GM12878 (cell line): ENCODE data around the gene PDE10A. TPM values are rescaled to one million over a fixed set of nuclear protein-coding genes. Genes with fewer than 3 reads are reported as not detected.

Source experiments
- ATAC-seq: fragments of 200-7000 bp; cut with Tn5 transposase; 3 replicates; pipeline ENCODE4 v1.9.1; 2020; ENCODE audit warnings: mild to moderate bottlenecking, moderate library complexity
- BruUV-seq: library from RNA; stranded (reverse); fragments of 400-500 nt; replicated peaks from 2 replicates; lab custom pipeline; 2021; lab: Mats Ljungman, UMichigan
- CTCF ChIA-PET: fragments of 300-600 bp; sonication (Branson Sonifier 250); formaldehyde crosslinking; extraction: SDS; loops from one replicate; lab custom pipeline; 2021; ENCODE audit warnings: inconsistent platforms; lab: Yijun Ruan, JAX
- POLR2A ChIA-PET: fragments of 350-600 bp; formaldehyde crosslinking; extraction: SDS; loops from one replicate; lab custom pipeline; 2021; ENCODE audit warnings: inconsistent platforms; lab: Charles Lee
- RAD21 ChIA-PET: fragments of 300-600 bp; sonication (Branson Sonifier 250); formaldehyde crosslinking; loops from one replicate; lab custom pipeline; 2023; ENCODE audit warnings: antibody characterized with exemption; ENCODE audit not compliant: unreplicated experiment; lab: Charles Lee
- SMC1A ChIA-PET: fragments of 300-600 bp; sonication (Branson Sonifier 250); formaldehyde crosslinking; loops from one replicate; lab custom pipeline; 2023; ENCODE audit not compliant: unreplicated experiment, uncharacterized antibody; lab: Charles Lee
- DNase-seq: peaks from one replicate; pipeline ENCODE4 v3.0.0-alpha.2; 2011; ENCODE audit warnings: low read depth, low spot score
- FAIRE-seq: peaks from 3 replicates; lab custom pipeline; 2011; peaks lifted over from hg19 to GRCh38; lab: Jason Lieb, UNC
- H2AFZ ChIP-seq: 2 replicates; pipeline ENCODE4 v1.6.0; 2011; ENCODE audit warnings: low read depth, low read length, control low read depth; ENCODE audit not compliant: control insufficient read depth
- H3K27ac ChIP-seq: 2 replicates; pipeline ENCODE4 v1.5.1; 2011; ENCODE audit warnings: control low read depth; ENCODE audit not compliant: control insufficient read depth, insufficient read depth
- H3K27me3 ChIP-seq, 2 experiments: replicated peaks in 1 of 2; 2 replicates each; pipeline versions ENCODE4 v1.6.0 to v1.6.1; 2011; ENCODE audit warnings: low read length in 1 of 2; ENCODE audit not compliant: control insufficient read depth in 2 of 2, insufficient read depth in 2 of 2
- H3K36me3 ChIP-seq, 2 experiments: 2 replicates each; pipeline ENCODE4 v1.5.1; 2011; ENCODE audit warnings: low read length in 1 of 2; ENCODE audit not compliant: control insufficient read depth in 2 of 2, insufficient read depth in 2 of 2
- H3K4me1 ChIP-seq: 2 replicates; pipeline ENCODE4 v1.6.1; 2011; ENCODE audit warnings: mild to moderate bottlenecking, low read length, moderate library complexity, mixed read lengths; ENCODE audit not compliant: control insufficient read depth, insufficient read depth
- H3K4me2 ChIP-seq: 2 replicates; pipeline ENCODE4 v1.6.0; 2011; ENCODE audit warnings: control low read depth; ENCODE audit not compliant: control insufficient read depth, insufficient read depth
- H3K4me3 ChIP-seq: fragments of 200-600 bp; sonication (generic); 2 replicates; pipeline ENCODE4 v1.5.1; 2016
- H3K79me2 ChIP-seq: 2 replicates; pipeline ENCODE4 v1.6.0; 2011; ENCODE audit warnings: low read length; ENCODE audit not compliant: control insufficient read depth, insufficient read depth
- H3K9ac ChIP-seq: 2 replicates; pipeline ENCODE4 v1.8.0; 2011; ENCODE audit warnings: low read length, control low read depth, mixed read lengths; ENCODE audit not compliant: control insufficient read depth, insufficient read depth
- H3K9me3 ChIP-seq: replicated peaks from 3 replicates; pipeline ENCODE4 v1.5.1; 2011; ENCODE audit warnings: mild to moderate bottlenecking, low read length; ENCODE audit not compliant: control insufficient read depth, insufficient read depth
- H4K20me1 ChIP-seq: 2 replicates; pipeline ENCODE4 v1.6.0; 2011; ENCODE audit not compliant: control insufficient read depth, insufficient read depth
- ATF7 ChIP-seq: fragments of 450-650 bp; IDR thresholded peaks from 2 replicates; pipeline ENCODE4 v1.6.1; 2016; ENCODE audit warnings: low read depth, mild to moderate bottlenecking
- BCL11A ChIP-seq: IDR thresholded peaks from 2 replicates; pipeline ENCODE4 v1.6.1; 2011; ENCODE audit warnings: low read depth, low read length
- BMI1 ChIP-seq: fragments of 450-650 bp; IDR thresholded peaks from 2 replicates; pipeline ENCODE4 v1.6.1; 2016; ENCODE audit warnings: mild to moderate bottlenecking, moderate library complexity, borderline replicate concordance
- CREM ChIP-seq: IDR thresholded peaks from 2 replicates; pipeline ENCODE4 v1.6.1; 2014; ENCODE audit warnings: antibody characterized with exemption, low read depth
- EP300 ChIP-seq, 2 experiments: fragments of 150-350 bp in 1 of 2; IDR thresholded peaks; 2 replicates each; pipeline ENCODE4 v1.6.1; 2011 to 2012; ENCODE audit warnings: low read depth in 2 of 2, low read length in 2 of 2, borderline replicate concordance in 1 of 2, improper control_type of control experiment in 1 of 2, inconsistent platforms in 1 of 2; ENCODE audit not compliant: control insufficient read depth in 1 of 2
- IKZF1 ChIP-seq: fragments of 450-650 bp; conservative IDR thresholded peaks from 2 replicates; pipeline ENCODE4 v1.6.1; 2017; ENCODE audit warnings: antibody characterized with exemption, mild to moderate bottlenecking
- IKZF2 ChIP-seq, 2 experiments: fragments of 450-650 bp; IDR thresholded peaks; 2 replicates each; pipeline ENCODE4 v1.6.1; 2017; ENCODE audit warnings: mild to moderate bottlenecking in 2 of 2, moderate library complexity in 2 of 2
- MTA2 ChIP-seq: fragments of 450-650 bp; IDR thresholded peaks from 2 replicates; pipeline ENCODE4 v1.6.1; 2016; ENCODE audit warnings: low read depth, mild to moderate bottlenecking, moderate library complexity
- NR2F1 ChIP-seq: fragments of 450-650 bp; conservative IDR thresholded peaks from 2 replicates; pipeline ENCODE4 v1.6.1; 2017; ENCODE audit warnings: mild to moderate bottlenecking
- POLR2AphosphoS5 ChIP-seq: IDR thresholded peaks from 2 replicates; pipeline ENCODE4 v1.6.1; 2011; ENCODE audit warnings: mild to moderate bottlenecking, low read length, inconsistent platforms
- ZNF274 ChIP-seq: IDR thresholded peaks from one replicate; pipeline ENCODE4 v1.8.0; 2011; ENCODE audit not compliant: insufficient read length, insufficient read depth
- WGBS: methylation state at CpG from one replicate; pipeline ENCODE4 v1.1.6; 2016; ENCODE audit warnings: low lambda C conversion rate; ENCODE audit not compliant: insufficient replicate concordance, insufficient coverage; ENCODE audit errors: missing lambda C conversion rate; 5-methylcytosine and 5-hydroxymethylcytosine counted together
- in situ Hi-C: fragments of 300-500 bp; cut with MboI; formaldehyde crosslinking; loops from 9 replicates; pipeline ENCODE4 v1.14.3; 2018; ENCODE audit warnings: mixed read lengths
- intact Hi-C: fragments of 100-400 bp; cut with micrococcal nuclease; formaldehyde crosslinking; loops from one replicate; pipeline ENCODE4 v1.14.2; 2022; ENCODE audit not compliant: unreplicated experiment
- polyA plus RNA-seq, 11 experiments: library from polyadenylated mRNA; depleted of rRNA in 4 of 11; unstranded in 6 of 11; stranded (reverse) in 5 of 11; fragments of >200 nt; fragmentation: Nextera tagmentation in 4 of 11; fragmentation: Illumina TruSeq in 1 of 11; extraction: Ambion mirVana in 4 of 11; extraction: Trizol in 1 of 11; gene quantifications; 1 replicate in 1 of 11; 2 replicates in 10 of 11; pipeline versions ENCODE4 v1.2.1 to v1.2.3, GENCODE V29; 2011 to 2016; ENCODE audit warnings: inconsistent platforms in 2 of 11, missing spikeins in 2 of 11, low read depth in 1 of 11
- total RNA-seq, 4 experiments: library from RNA; depleted of rRNA in 3 of 4; stranded (reverse); fragments of >200 nt in 3 of 4; fragmentation: Illumina TruSeq in 1 of 4; extraction: Trizol in 1 of 4; gene quantifications; 2 replicates each; pipeline versions ENCODE4 v1.2.1 to v1.2.3, GENCODE V29; 2013 to 2021

PDE10A gene
- total and polyA plus RNA-seq, 10 of the 15 experiments (the other 5 are each of a cell fraction or from before 2014, with no cell fraction given) = under 0.01 to 1.3 (median 0.03) TPM; not detected in 2

GRCh38 chr6:165574220-165575157 is 88.6 kb downstream of the PDE10A start:
- ChIA-PET CTCF (interaction anchor here (0.8 to 1.4 kb wide), 2 partner anchors 155 to 275 kb away, joined by 4 to 5 read pairs; no protein-coding TSS in a partner anchor), SMC1A (interaction anchor here (0.5 kb wide), 1 partner anchor 48 kb away, joined by 3 read pairs; no protein-coding TSS in a partner anchor), POLR2A (no interaction called here)
- Histone ChIP-seq H2AFZ (no peak overlapping the region), H4K20me1 (no peaks in the 10 kb centered on the region), H3K9me3 (no peaks in the 10 kb centered on the region), H3K27ac (no peak overlapping the region), H3K36me3 (no peaks in the 10 kb centered on the region), H3K4me3 (no peak overlapping the region), H3K9ac (no peak overlapping the region), H3K4me1 (no peaks in the 10 kb centered on the region), H3K27me3 (no peaks in the 10 kb centered on the region), H3K4me2 (no peak overlapping the region)
- BruUV-seq = no TSS peak
- peak; percentile 77 for ATAC-seq
- in situ Hi-C loops = no loop called here
- 22% methylated on average over 6 of the region's 6 CpGs for WGBS
- intact Hi-C loops = no loop called here
- DNase-seq = no peak
- no peak for FAIRE-seq
- TF ChIP-seq EP300 (IDR thresholded peaks at IDR 0.05; ENCODE audit: borderline replicate concordance in 1 of 2, control insufficient read depth in 1 of 2, low read depth in 2 of 2, low read length in 2 of 2) (0 out of 4 replicates have a peak, but pooled peaks of 1 of the 2 experiments have one; percentile 40), IKZF2 (IDR thresholded peaks at IDR 0.05) (peak in 1 of 2 experiments; percentile 60; a peak in 2 of 4 replicates), NR2F1 (peak; percentile 84; the same call in 1 of the 2 replicates), CREM (0 out of 2 replicates have a peak, but pooled peaks have one; percentile 21), BCL11A (peak; percentile 7; the same call in 1 of the 2 replicates), BMI1 (0 out of 2 replicates have a peak, but pooled peaks have one; percentile 36), POLR2AphosphoS5 (no peak), MTA2 (peak; percentile 67), IKZF1 (peak; percentile 34; the same call in 1 of the 2 replicates), ATF7 (0 out of 2 replicates have a peak, but pooled peaks have one; percentile 23), ZNF274 (no peak)
- TF ChIP-seq, all 136 proteins: peak for 9
- no peaks in the 10 kb centered on the region for H3K79me2 ChIP-seq
- RAD21 ChIA-PET = no interaction called here
